Thyroid gland (tissue), 4 donors: ENCODE results near the gene ADCY5. TPM values are rescaled to one million over a fixed set of nuclear protein-coding genes. Genes with fewer than 3 reads are reported as not detected.

Source experiments
- DNase-seq, 2 donors: peaks; one replicate each; pipeline ENCODE4 v3.0.0-alpha.2; 2019
- H3K27ac ChIP-seq, 3 donors: fragments of 200-600 bp; sonication (generic); 1 replicate in 2 of 3; 2 replicates in 1 of 3; pipeline ENCODE4 v1.5.1; 2016 to 2019; ENCODE audit warnings: mild to moderate bottlenecking in 1 of 3, moderate library complexity in 1 of 3
- H3K27me3 ChIP-seq: fragments of 200-600 bp; sonication (generic); one replicate; pipeline ENCODE4 v1.5.1; 2019
- H3K36me3 ChIP-seq, 2 donors: fragments of 200-600 bp; sonication (generic); one replicate each; pipeline ENCODE4 v1.5.1; 2016 to 2019
- H3K4me1 ChIP-seq, 2 donors: fragments of 200-600 bp; sonication (generic); one replicate each; pipeline ENCODE4 v1.5.1; 2017 to 2019
- H3K4me3 ChIP-seq, 3 donors: fragments of 200-600 bp; sonication (generic); replicated peaks in 1 of 3; 1 replicate in 2 of 3; 2 replicates in 1 of 3; pipeline ENCODE4 v1.5.1; 2016; ENCODE audit warnings: mild to moderate bottlenecking in 1 of 3
- H3K9me3 ChIP-seq: fragments of 200-600 bp; sonication (generic); one replicate; pipeline ENCODE4 v1.5.1; 2017
- CTCF ChIP-seq, 6 experiments: fragments of 200-600 bp in 3 of 6; fragments of 450-650 bp in 3 of 6; sonication (generic) in 3 of 6; IDR thresholded peaks; one replicate each; pipeline ENCODE4 v1.5.1; 2016 to 2019; ENCODE audit warnings: antibody characterized with exemption in 6 of 6, mild to moderate bottlenecking in 2 of 6, inconsistent platforms in 1 of 6, moderate library complexity in 1 of 6
- POLR2A ChIP-seq, 2 donors: fragments of 450-650 bp; IDR thresholded peaks; one replicate each; pipeline ENCODE4 v1.6.1; 2017; ENCODE audit warnings: antibody characterized with exemption in 2 of 2, mild to moderate bottlenecking in 2 of 2, moderate library complexity in 1 of 2
- WGBS, 2 donors: methylation state at CpG; one replicate each; pipeline ENCODE4 v1.1.5; 2017; 5-methylcytosine and 5-hydroxymethylcytosine counted together
- intact Hi-C: fragments of 100-400 bp; cut with DNase I; formaldehyde crosslinking; loops from one replicate; pipeline ENCODE4 v1.15.1; 2023
- total RNA-seq, 4 donors: library from RNA; depleted of rRNA; stranded (reverse); fragments of >200 nt; gene quantifications; one replicate each; pipeline ENCODE4 v1.2.3, GENCODE V29; 2016

ADCY5 gene
- total RNA-seq, 4 donors from 2014 or later = 0.78 to 2.7 (median 1.8) TPM

GRCh38 chr3:123416647-123417046 lies 32.2 kb downstream of the ADCY5 start:
- H3K9me3 ChIP-seq = no peaks in the 10 kb centered on the region
- H3K4me1 ChIP-seq = peaks cover 0 to 3% of the 10 kb centered on the region in 2 donors
- H3K27ac ChIP-seq = no peak overlapping the region
- WGBS, 2 donors = 89 to 92% methylated on average over 6 of the region's 6 CpGs
- no peaks in the 10 kb centered on the region for H3K36me3 ChIP-seq
- no peak for TF ChIP-seq POLR2A (IDR thresholded peaks at IDR 0.05)
- no peak for TF ChIP-seq CTCF (IDR thresholded peaks at IDR 0.05)
- no peak for DNase-seq
- no peak overlapping the region for H3K4me3 ChIP-seq
- intact Hi-C loops = no loop called here
- no peaks in the 10 kb centered on the region for H3K27me3 ChIP-seq

- no peaks in the 10 kb centered on the region for H3K36me3 ChIP-seq
- no peak for TF ChIP-seq POLR2A (IDR thresholded peaks at IDR 0.05)
- TF ChIP-seq CTCF (IDR thresholded peaks at IDR 0.05) = no peak
- no peaks in the 10 kb centered on the region for H3K4me1 ChIP-seq
- H3K27me3 ChIP-seq = no peaks in the 10 kb centered on the region
- H3K9me3 ChIP-seq = no peaks in the 10 kb centered on the region
- H3K27ac ChIP-seq = no peak overlapping the region
- intact Hi-C loops = no loop called here
- no peak for DNase-seq
- 89% methylated on average over 4 of the region's 4 CpGs for WGBS, 2 donors
- no peak overlapping the region for H3K4me3 ChIP-seq
Observed at GRCh38 chr3:123416173-123416572, 32.7 kb downstream of the ADCY5 start.

- no peak for DNase-seq
Observed at GRCh38 chr3:123414973-123415775, 33.7 kb downstream of the ADCY5 start.

GRCh38 chr3:123412811-123413604 lies 35.9 kb downstream of the ADCY5 start:
- no peaks in the 10 kb centered on the region for H3K36me3 ChIP-seq
- 64 to 72% methylated on average over 14 to 21 of the region's 21 CpGs for WGBS, 2 donors
- intact Hi-C loops = no loop called here
- no peak overlapping the region for H3K27ac ChIP-seq
- DNase-seq = no peak
- no peaks in the 10 kb centered on the region for H3K4me1 ChIP-seq
- no peak overlapping the region for H3K4me3 ChIP-seq
- no peaks in the 10 kb centered on the region for H3K9me3 ChIP-seq
- H3K27me3 ChIP-seq = no peaks in the 10 kb centered on the region
- TF ChIP-seq POLR2A (IDR thresholded peaks at IDR 0.05) (no peak), CTCF (IDR thresholded peaks at IDR 0.05) (no peak)

More at GRCh38 chr3:123414973-123415775, 33.7 kb downstream of the ADCY5 start:
- no peak overlapping the region for H3K4me3 ChIP-seq
- no peaks in the 10 kb centered on the region for H3K4me1 ChIP-seq
- H3K9me3 ChIP-seq = no peaks in the 10 kb centered on the region
- intact Hi-C loops = no loop called here
- no peak overlapping the region for H3K27ac ChIP-seq
- H3K27me3 ChIP-seq = no peaks in the 10 kb centered on the region
- no peak for TF ChIP-seq POLR2A (IDR thresholded peaks at IDR 0.05)
- TF ChIP-seq CTCF (IDR thresholded peaks at IDR 0.05) = no peak
- H3K36me3 ChIP-seq = no peaks in the 10 kb centered on the region
- 82 to 91% methylated on average over 15 to 18 of the region's 18 CpGs for WGBS, 2 donors

GRCh38 chr3:123412076-123412475 lies 36.8 kb downstream of the ADCY5 start:
- TF ChIP-seq CTCF (IDR thresholded peaks at IDR 0.05) = no peak
- no peak for TF ChIP-seq POLR2A (IDR thresholded peaks at IDR 0.05)
- H3K36me3 ChIP-seq = no peaks in the 10 kb centered on the region
- H3K4me1 ChIP-seq = no peaks in the 10 kb centered on the region
- WGBS, 2 donors = 73 to 83% methylated on average over 9 of the region's 9 CpGs
- no peak overlapping the region for H3K4me3 ChIP-seq
- no peak overlapping the region for H3K27ac ChIP-seq
- no peaks in the 10 kb centered on the region for H3K9me3 ChIP-seq
- DNase-seq = no peak
- intact Hi-C loops = no loop called here
- H3K27me3 ChIP-seq = no peaks in the 10 kb centered on the region
